BJ (cell line): ENCODE data around the gene DDR1. TPM values are rescaled to one million over a fixed set of nuclear protein-coding genes. Genes with fewer than 3 reads are reported as not detected.
A peak's percentile ranks its signal among the peaks of the same experiment; 100 is the strongest.

Source experiments
- CTCF ChIA-PET: fragments of 350-600 bp; formaldehyde crosslinking; extraction: SDS; loops from one replicate; lab custom pipeline; 2021; ENCODE audit warnings: antibody characterized with exemption, inconsistent platforms; lab: Yijun Ruan, JAX
- POLR2A ChIA-PET: fragments of 300-600 bp; sonication (Branson Sonifier 250); formaldehyde crosslinking; extraction: SDS; loops from one replicate; lab custom pipeline; 2021; ENCODE audit warnings: antibody characterized with exemption; lab: Charles Lee
- DNase-seq: peaks from one replicate; pipeline ENCODE4 v3.0.0-alpha.2; 2011; ENCODE audit warnings: low read depth
- H3K27me3 ChIP-seq: 2 replicates; pipeline ENCODE4 v1.6.0; 2011; ENCODE audit warnings: low read length; ENCODE audit not compliant: control insufficient read depth, insufficient read depth
- H3K36me3 ChIP-seq: 2 replicates; pipeline ENCODE4 v1.5.1; 2011; ENCODE audit warnings: low read length; ENCODE audit not compliant: control insufficient read depth, insufficient read depth
- H3K4me3 ChIP-seq: 2 replicates; pipeline ENCODE4 v1.5.1; 2011; ENCODE audit warnings: low read depth, mild to moderate bottlenecking, control low read depth, low read length
- polyA plus RNA-seq: library from polyadenylated mRNA; depleted of rRNA; stranded (reverse); fragments of >200 nt; gene quantifications from 2 replicates; pipeline ENCODE4 v1.2.3, GENCODE V29; 2011
- TF ChIP-seq, protein P1 (sequence below): IDR thresholded peaks from 2 replicates; pipeline ENCODE4 v1.5.1; 2011; ENCODE audit warnings: low read depth, mild to moderate bottlenecking, control low read depth, inconsistent platforms, low read length, moderate library complexity; ENCODE audit not compliant: insufficient read depth

The DDR1 gene
- polyA plus RNA-seq, 1 experiment: 17.0 TPM

GRCh38 chr6:30885999-30886896, 1.9 kb downstream of the DDR1 start:
- CTCF ChIA-PET: interaction anchor here (0.6 to 12.0 kb wide), 5 partner anchors 12 to 60 kb away, joined by 3 to 274 read pairs (median 3); partner anchors contain the start of gene VARS2
- Histone ChIP-seq H3K4me3 (peak overlapping the region; percentile 60), H3K27me3 (no peaks in the 10 kb centered on the region), H3K36me3 (peaks cover 5% of the 10 kb centered on the region)
- TF ChIP-seq, protein P1, sequence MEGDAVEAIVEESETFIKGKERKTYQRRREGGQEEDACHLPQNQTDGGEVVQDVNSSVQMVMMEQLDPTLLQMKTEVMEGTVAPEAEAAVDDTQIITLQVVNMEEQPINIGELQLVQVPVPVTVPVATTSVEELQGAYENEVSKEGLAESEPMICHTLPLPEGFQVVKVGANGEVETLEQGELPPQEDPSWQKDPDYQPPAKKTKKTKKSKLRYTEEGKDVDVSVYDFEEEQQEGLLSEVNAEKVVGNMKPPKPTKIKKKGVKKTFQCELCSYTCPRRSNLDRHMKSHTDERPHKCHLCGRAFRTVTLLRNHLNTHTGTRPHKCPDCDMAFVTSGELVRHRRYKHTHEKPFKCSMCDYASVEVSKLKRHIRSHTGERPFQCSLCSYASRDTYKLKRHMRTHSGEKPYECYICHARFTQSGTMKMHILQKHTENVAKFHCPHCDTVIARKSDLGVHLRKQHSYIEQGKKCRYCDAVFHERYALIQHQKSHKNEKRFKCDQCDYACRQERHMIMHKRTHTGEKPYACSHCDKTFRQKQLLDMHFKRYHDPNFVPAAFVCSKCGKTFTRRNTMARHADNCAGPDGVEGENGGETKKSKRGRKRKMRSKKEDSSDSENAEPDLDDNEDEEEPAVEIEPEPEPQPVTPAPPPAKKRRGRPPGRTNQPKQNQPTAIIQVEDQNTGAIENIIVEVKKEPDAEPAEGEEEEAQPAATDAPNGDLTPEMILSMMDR: no peak
- POLR2A ChIA-PET: no interaction called here
- DNase-seq: peak; percentile 41

DNA sequence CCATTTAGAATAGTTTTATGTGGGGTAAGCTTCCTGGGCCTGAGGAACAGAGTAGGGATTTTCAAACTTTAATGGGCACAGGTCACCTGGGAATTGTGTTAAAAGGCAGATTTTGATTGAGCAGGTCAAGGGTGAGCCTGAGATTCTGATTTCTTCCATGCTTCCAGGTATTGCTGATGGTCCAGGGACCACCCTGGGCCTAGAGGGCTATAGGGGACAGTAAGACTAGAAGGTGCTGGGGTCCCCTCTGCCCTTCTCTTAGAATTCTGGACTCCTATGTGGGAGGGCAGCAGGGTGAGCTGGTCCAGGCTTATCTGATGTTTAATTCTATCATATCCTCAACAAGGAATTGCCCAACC, 2.6 kb downstream of the DDR1 start:
- POLR2A ChIA-PET: no interaction called here
- TF ChIP-seq, protein P1: no peak
- CTCF ChIA-PET: interaction anchor here (0.6 to 12.0 kb wide), 2 partner anchors 28 to 61 kb away, joined by 3 to 274 read pairs; no protein-coding TSS in a partner anchor
- H3K4me3 ChIP-seq: no peak overlapping the region
- H3K36me3 ChIP-seq: peaks cover 8% of the 10 kb centered on the region
- no peaks in the 10 kb centered on the region for H3K27me3 ChIP-seq
- DNase-seq: no peak

GRCh38 chr6:30887901-30888815, 3.8 kb downstream of the DDR1 start:
- DNase-seq: peak; percentile 49
- peaks cover 13% of the 10 kb centered on the region for H3K36me3 ChIP-seq
- no peaks in the 10 kb centered on the region for H3K27me3 ChIP-seq
- CTCF ChIA-PET: interaction anchor here (0.9 to 1.8 kb wide), 6 partner anchors 10 to 191 kb away, joined by 3 to 5 read pairs (median 3); no protein-coding TSS in a partner anchor
- TF ChIP-seq, protein P1: no peak
- H3K4me3 ChIP-seq: no peak overlapping the region
- POLR2A ChIA-PET: no interaction called here

DNA sequence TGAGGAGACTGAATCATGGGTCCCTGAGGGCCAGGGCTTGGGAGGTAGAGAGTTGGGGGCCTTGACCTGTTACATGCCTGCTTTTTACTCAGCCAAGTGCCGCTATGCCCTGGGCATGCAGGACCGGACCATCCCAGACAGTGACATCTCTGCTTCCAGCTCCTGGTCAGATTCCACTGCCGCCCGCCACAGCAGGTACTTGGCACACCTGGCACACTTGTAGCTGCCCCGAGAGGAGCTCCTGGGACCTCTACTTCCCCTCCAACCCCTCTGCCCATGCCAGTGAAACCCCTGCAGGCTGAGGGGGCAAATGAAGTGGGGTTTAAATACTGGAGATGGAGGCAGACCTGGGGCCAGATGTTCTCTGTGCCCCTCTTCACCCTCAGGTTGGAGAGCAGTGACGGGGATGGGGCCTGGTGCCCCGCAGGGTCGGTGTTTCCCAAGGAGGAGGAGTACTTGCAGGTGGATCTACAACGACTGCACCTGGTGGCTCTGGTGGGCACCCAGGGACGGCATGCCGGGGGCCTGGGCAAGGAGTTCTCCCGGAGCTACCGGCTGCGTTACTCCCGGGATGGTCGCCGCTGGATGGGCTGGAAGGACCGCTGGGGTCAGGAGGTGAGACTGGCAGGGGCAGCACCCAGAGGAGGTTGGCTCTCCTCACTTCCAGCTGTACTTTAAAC, 4.6 kb downstream of the DDR1 start:
- no peak overlapping the region for H3K4me3 ChIP-seq
- POLR2A ChIA-PET: no interaction called here
- H3K27me3 ChIP-seq: no peaks in the 10 kb centered on the region
- CTCF ChIA-PET: interaction anchor here (0.9 to 1.8 kb wide), 11 partner anchors 9 to 210 kb away, joined by 3 to 6 read pairs (median 3); no protein-coding TSS in a partner anchor
- H3K36me3 ChIP-seq: peaks cover 16% of the 10 kb centered on the region
- TF ChIP-seq, protein P1: no peak
- DNase-seq: no peak
